ENCODE results near the gene IGFLR1.
"Not testable (repeated sequence)": the region's sequence is repeated elsewhere in the genome, so short reads cannot be mapped to it uniquely, and the experiment has no call there.

IGFLR1 gene

GRCh38 chr19:35739275-35740107, 2.8 kb downstream of the IGFLR1 start:
- no peak for DNase-seq

GRCh38 chr19:35738887-35739229, 3.4 kb downstream of the IGFLR1 start:
- no peak for DNase-seq

GRCh38 chr19:35738021-35738886, 4.0 kb downstream of the IGFLR1 start:
- no peak for DNase-seq

- no peak for DNase-seq
These were observed 5.1 kb downstream of the IGFLR1 start for GRCh38 chr19:35736913-35737886.

- DNase-seq = no peak
These were observed 7.4 kb downstream of the IGFLR1 start for GRCh38 chr19:35734889-35735288.

GRCh38 chr19:35734273-35734672, 8.0 kb downstream of the IGFLR1 start:
- DNase-seq = no peak

- no peak for DNase-seq
These were observed 8.8 kb downstream of the IGFLR1 start for GRCh38 chr19:35733180-35734125.

GRCh38 chr19:35732540-35733179, 9.6 kb downstream of the IGFLR1 start:
- DNase-seq = no peak

GRCh38 chr19:35731779-35732405, 10.4 kb downstream of the IGFLR1 start:
- no peak for DNase-seq

GRCh38 chr19:35731353-35731752, 10.9 kb downstream of the IGFLR1 start:
- DNase-seq = no peak

- no peak for DNase-seq
These were observed 11.9 kb downstream of the IGFLR1 start for GRCh38 chr19:35730326-35730725.

- DNase-seq = no peak
These were observed 12.5 kb downstream of the IGFLR1 start for GRCh38 chr19:35729763-35730162.

- no peak for DNase-seq
These were observed 13.2 kb downstream of the IGFLR1 start for GRCh38 chr19:35729021-35729420.

- DNase-seq = no peak
These were observed 14.1 kb downstream of the IGFLR1 start for GRCh38 chr19:35727956-35728706.

- no peak for DNase-seq
These were observed 14.9 kb downstream of the IGFLR1 start for GRCh38 chr19:35727053-35727955.

- DNase-seq = no peak
These were observed 16.9 kb downstream of the IGFLR1 start for GRCh38 chr19:35725216-35725861.

- no peak for DNase-seq
These were observed 17.7 kb downstream of the IGFLR1 start for GRCh38 chr19:35724560-35724959.

GRCh38 chr19:35724132-35724531, 18.1 kb downstream of the IGFLR1 start:
- not testable (repeated sequence) for DNase-seq
